WERI-Rb-1 (cell line): ENCODE data around the gene ENOX1.

ENCODE experiments used
- DNase-seq: peaks from one replicate; pipeline ENCODE4 v3.0.0-alpha.2; 2020
- H3K27ac ChIP-seq: fragments of 250-450 bp; sonication (Bioruptor Pico); 2 replicates; pipeline ENCODE4 v1.5.1; 2020; ENCODE audit warnings: mild to moderate bottlenecking, moderate library complexity
- H3K27me3 ChIP-seq: fragments of 250-450 bp; sonication (Bioruptor Pico); 2 replicates; pipeline ENCODE4 v1.5.1; 2021; ENCODE audit warnings: mild to moderate bottlenecking, low read depth, moderate library complexity; ENCODE audit not compliant: insufficient read depth, severe bottlenecking
- H3K36me3 ChIP-seq: fragments of 250-450 bp; sonication (Bioruptor Pico); 2 replicates; pipeline ENCODE4 v1.5.1; 2020; ENCODE audit warnings: mild to moderate bottlenecking, moderate library complexity
- H3K4me3 ChIP-seq: 2 replicates; pipeline ENCODE4 v1.5.1; 2011; ENCODE audit warnings: low read depth, mild to moderate bottlenecking, control low read depth, low read length
- H3K9me3 ChIP-seq: fragments of 250-450 bp; sonication (Bioruptor Pico); 2 replicates; pipeline ENCODE4 v1.5.1; 2021; ENCODE audit warnings: mild to moderate bottlenecking, moderate library complexity; ENCODE audit not compliant: severe bottlenecking
- TF ChIP-seq, protein P1 (sequence below): IDR thresholded peaks from 2 replicates; pipeline ENCODE4 v1.5.1; 2011; ENCODE audit warnings: low read depth, mild to moderate bottlenecking, control low read depth, inconsistent platforms, low read length

Gene ENOX1

DNA sequence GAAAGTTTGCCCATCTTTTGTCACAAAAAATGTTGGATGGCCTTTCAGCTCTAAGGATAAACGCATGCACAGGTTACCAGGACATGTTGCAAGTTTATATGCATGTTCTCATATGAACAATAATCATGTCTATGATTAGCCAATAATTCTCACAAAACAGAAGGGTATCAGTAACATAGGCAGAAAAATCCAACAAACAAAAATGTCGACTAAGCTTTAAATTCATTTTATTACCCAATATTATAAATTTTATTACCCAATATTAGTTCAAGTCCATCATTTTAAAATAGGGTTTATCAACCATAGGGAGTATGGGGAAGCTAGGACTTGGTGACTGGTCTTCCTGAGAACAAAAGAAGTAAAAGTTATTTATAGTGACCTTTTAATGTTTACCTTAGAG, 93.1 kb downstream of the ENOX1 start:
- TF ChIP-seq, protein P1, sequence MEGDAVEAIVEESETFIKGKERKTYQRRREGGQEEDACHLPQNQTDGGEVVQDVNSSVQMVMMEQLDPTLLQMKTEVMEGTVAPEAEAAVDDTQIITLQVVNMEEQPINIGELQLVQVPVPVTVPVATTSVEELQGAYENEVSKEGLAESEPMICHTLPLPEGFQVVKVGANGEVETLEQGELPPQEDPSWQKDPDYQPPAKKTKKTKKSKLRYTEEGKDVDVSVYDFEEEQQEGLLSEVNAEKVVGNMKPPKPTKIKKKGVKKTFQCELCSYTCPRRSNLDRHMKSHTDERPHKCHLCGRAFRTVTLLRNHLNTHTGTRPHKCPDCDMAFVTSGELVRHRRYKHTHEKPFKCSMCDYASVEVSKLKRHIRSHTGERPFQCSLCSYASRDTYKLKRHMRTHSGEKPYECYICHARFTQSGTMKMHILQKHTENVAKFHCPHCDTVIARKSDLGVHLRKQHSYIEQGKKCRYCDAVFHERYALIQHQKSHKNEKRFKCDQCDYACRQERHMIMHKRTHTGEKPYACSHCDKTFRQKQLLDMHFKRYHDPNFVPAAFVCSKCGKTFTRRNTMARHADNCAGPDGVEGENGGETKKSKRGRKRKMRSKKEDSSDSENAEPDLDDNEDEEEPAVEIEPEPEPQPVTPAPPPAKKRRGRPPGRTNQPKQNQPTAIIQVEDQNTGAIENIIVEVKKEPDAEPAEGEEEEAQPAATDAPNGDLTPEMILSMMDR: no peak
- Histone ChIP-seq H3K9me3 (no peaks in the 10 kb centered on the region), H3K27ac (no peak overlapping the region), H3K27me3 (no peaks in the 10 kb centered on the region), H3K36me3 (no peaks in the 10 kb centered on the region), H3K4me3 (no peak overlapping the region)
- DNase-seq: no peak

DNA sequence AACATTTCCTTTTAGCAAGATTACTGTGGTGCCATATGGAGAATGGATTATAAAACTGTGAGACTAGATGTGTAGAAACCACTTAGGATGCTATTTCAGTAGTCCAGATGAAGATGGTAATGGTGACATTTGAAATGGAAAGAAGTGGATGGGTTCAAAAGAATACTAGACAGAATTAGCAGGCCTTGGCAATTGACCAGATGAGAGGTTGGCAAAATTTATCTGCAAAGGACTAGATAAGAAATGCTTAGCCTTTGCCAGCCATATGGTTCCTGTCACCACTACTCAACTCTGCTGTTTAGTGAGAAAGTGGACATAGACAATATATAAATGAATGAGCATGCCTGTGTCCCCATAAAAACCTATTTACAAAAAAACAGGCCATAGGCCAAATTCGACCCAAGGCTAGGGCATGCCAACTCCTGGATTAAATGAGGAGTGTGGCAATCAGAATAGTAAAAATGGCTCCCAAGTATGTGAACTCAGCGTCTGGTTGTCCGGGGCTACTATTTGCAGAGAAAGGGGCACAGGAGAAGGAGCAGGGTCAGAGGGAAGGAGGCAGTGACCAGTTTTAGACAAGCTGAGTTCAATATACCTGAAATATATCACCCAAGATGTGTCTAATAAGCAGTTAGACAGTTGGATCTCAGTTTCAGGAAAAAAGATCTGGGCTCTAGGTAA, 98.4 kb downstream of the ENOX1 start:
- no peak for DNase-seq
- Histone ChIP-seq H3K4me3 (no peak overlapping the region), H3K36me3 (no peaks in the 10 kb centered on the region), H3K27me3 (no peaks in the 10 kb centered on the region), H3K9me3 (no peaks in the 10 kb centered on the region), H3K27ac (no peak overlapping the region)
- TF ChIP-seq, protein P1: no peak

- Histone ChIP-seq H3K4me3 (no peak overlapping the region), H3K27me3 (no peaks in the 10 kb centered on the region), H3K27ac (no peak overlapping the region), H3K9me3 (no peaks in the 10 kb centered on the region), H3K36me3 (no peaks in the 10 kb centered on the region)
- no peak for DNase-seq
- TF ChIP-seq, protein P1: no peak
Observed at GRCh38 chr13:43687038-43687437, 99.7 kb downstream of the ENOX1 start.

DNA sequence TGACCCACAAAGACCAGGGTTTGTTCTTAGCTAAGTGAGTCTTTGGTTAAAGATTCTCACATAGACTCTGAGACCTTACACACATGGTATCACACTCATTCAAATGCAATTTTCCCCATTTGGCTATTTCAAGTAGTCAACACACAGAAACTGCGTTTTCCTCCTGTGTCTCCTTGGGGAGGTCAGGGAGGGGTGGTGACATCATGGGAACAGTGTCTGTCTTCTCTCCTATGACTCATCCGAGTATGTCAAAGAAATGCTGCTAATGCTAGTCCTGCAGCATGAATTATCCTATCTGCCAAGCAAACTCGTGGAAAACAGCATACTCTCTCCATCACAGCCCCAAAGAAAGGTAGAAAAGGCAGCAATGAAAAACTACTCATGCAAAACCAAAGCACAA, 100.2 kb downstream of the ENOX1 start:
- DNase-seq: no peak
- TF ChIP-seq, protein P1: no peak
- Histone ChIP-seq H3K27ac (no peak overlapping the region), H3K36me3 (no peaks in the 10 kb centered on the region), H3K27me3 (no peaks in the 10 kb centered on the region), H3K9me3 (no peaks in the 10 kb centered on the region), H3K4me3 (no peak overlapping the region)

- no peak overlapping the region for H3K4me3 ChIP-seq
- H3K27ac ChIP-seq: no peak overlapping the region
- no peaks in the 10 kb centered on the region for H3K36me3 ChIP-seq
- H3K9me3 ChIP-seq: no peaks in the 10 kb centered on the region
- TF ChIP-seq, protein P1: no peak
- no peaks in the 10 kb centered on the region for H3K27me3 ChIP-seq
- DNase-seq: no peak
Observed at GRCh38 chr13:43684963-43685725, 101.6 kb downstream of the ENOX1 start.
